ENCODE measurements around the gene CEP128. TPM values are rescaled to one million over a fixed set of nuclear protein-coding genes. Genes with fewer than 3 reads are reported as not detected.

The CEP128 gene
- total RNA-seq, 2 experiments from 2014 or later, result 18.6 to 21.6 TPM

DNA sequence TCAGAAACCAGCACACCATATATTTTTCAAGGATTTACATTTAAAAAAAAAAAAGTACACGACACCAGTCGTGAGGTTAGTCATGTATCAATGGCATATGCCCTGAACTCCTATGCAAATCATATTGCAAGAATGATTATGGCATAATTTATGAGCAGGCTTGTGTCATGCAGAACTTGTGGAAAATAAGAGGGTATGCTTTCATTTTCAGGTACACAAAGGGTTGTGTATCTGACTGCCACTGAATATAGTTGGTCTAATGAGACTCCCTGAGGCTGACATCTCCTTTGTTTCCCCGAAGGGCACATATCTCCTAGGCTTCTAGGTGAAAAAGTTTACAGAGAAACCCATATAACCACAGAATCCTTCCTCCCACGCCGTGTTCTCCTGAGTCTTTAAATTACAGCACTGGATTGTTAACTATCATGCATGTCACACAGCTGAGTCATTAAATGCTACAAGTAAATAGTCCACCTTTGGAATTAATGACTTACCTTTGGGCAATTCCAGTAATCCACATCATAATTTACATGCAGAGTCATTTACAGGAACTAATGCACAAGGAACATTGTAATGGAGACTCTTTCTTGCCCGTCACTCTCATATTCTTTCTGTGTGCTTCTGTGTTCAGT, 373.5 kb downstream of the CEP128 start:
- Mint-ChIP-seq H3K36me3 (ENCODE audit: low read depth) (peaks cover 3% of the 10 kb centered on the region), H3K27me3 (no peaks in the 10 kb centered on the region), H3K9me3 (ENCODE audit: low read depth) (no peaks in the 10 kb centered on the region), H3K4me1 (peaks cover 3% of the 10 kb centered on the region), H3K4me3 (no peak overlapping the region), H3K27ac (no peak overlapping the region)
- intact Hi-C loops (cut with DNase I, micrococcal nuclease), result no loop called here
- ChIA-PET POLR2A (no interaction called here), CTCF (interaction anchor here (1.0 to 1.2 kb wide), 3 partner anchors 15 to 30 kb away, joined by 3 read pairs; no protein-coding TSS in a partner anchor)
- peak; percentile 4 for DNase-seq
- peak; percentile 68 for ATAC-seq

DNA sequence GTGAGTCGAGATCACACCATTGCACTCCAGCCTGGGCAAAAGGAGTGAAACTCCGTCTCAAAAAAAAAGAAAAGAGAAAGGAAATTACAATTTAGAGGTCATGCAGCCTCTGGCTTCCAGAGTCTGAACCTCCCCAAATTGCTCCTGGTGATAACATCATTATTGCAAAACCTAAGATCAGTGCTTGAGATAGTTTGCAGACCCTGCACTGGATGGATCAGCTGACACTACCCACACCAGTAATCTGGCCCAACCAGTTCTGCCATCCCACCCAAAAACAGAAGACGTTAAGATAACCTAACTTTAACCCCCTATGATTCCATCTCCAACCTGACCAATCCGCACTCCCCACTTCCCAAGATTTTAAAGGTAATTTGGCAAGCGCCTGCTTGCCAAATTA, 376.5 kb downstream of the CEP128 start:
- Mint-ChIP-seq H3K36me3 (ENCODE audit: low read depth) (peaks cover 3% of the 10 kb centered on the region), H3K9me3 (ENCODE audit: low read depth) (no peaks in the 10 kb centered on the region), H3K27me3 (no peaks in the 10 kb centered on the region), H3K4me1 (peaks cover 3% of the 10 kb centered on the region), H3K27ac (no peak overlapping the region), H3K4me3 (no peak overlapping the region)
- intact Hi-C loops (cut with DNase I, micrococcal nuclease), result no loop called here
- DNase-seq, result no peak
- no peak for ATAC-seq
- CTCF ChIA-PET, result no interaction called here
- POLR2A ChIA-PET, result no interaction called here

DNA sequence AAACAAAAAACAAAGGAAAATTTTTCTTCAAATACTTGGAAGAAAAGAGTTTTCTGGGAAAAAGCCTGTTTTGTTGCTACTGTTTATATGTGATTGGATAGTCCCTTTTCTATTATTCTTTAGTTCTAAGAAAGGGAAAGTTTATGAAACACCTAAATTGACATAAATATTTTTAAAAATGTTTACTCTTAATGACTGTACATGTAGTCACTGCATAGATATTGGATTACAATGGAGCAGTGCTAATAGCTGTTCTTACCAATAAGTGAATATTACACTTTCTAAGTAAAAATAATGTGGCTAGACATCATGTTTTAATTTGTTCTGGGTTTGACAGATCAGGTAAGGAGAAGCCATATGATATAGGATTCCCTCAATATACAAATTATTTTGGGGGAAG, 377.5 kb downstream of the CEP128 start:
- Mint-ChIP-seq H3K4me3 (no peak overlapping the region), H3K4me1 (peaks cover 3% of the 10 kb centered on the region), H3K9me3 (ENCODE audit: low read depth) (no peaks in the 10 kb centered on the region), H3K27me3 (no peaks in the 10 kb centered on the region), H3K36me3 (ENCODE audit: low read depth) (peaks cover 3% of the 10 kb centered on the region), H3K27ac (no peak overlapping the region)
- no peak for ATAC-seq
- ChIA-PET POLR2A (no interaction called here), CTCF (no interaction called here)
- no peak for DNase-seq
- intact Hi-C loops (cut with DNase I, micrococcal nuclease), result no loop called here

DNA sequence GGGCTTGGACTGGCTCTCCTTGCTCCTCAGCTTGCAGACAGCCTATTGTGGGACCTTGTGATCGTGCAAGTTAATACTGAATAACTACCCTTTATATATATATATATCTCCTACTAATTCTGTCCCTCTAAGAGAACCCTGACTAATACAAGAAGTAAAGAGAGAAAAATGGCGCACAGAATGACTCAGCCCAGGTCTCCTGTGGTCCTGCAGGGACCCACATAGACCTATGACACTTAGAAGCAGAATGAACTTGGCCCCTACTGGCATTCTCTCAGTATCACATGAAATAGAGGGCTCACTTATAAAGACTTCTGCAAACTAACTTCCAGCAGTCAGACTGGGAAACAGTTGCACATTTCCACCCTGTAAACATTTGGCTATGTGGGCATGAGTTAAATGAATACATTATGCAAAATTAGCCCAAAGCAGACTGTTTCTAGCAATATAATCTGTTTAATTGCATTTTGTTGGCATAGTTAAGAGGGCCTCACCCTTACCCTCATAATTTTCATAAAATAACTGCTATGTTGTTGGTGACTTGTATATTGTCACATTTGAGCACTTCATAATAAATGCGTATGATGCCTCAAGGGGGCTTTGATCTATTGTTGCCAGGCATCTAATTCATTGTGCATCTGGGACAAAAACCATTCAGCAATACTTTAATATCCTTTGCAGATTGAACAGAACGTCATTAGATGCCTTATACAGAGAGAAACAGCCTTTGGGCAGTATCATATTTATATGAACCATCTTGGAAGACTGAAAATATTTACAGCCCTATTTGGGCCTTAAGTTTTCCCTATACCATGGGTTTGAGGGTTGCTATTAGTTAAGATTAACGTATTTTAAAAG, 380.5 kb downstream of the CEP128 start:
- no peak for DNase-seq
- H3K27ac Mint-ChIP-seq, result no peak overlapping the region
- intact Hi-C loops (cut with DNase I, micrococcal nuclease), result no loop called here
- CTCF ChIA-PET, result no interaction called here
- no peaks in the 10 kb centered on the region for H3K4me1 Mint-ChIP-seq
- H3K9me3 Mint-ChIP-seq (ENCODE audit: low read depth), result no peaks in the 10 kb centered on the region
- no peaks in the 10 kb centered on the region for H3K36me3 Mint-ChIP-seq (ENCODE audit: low read depth)
- no peak overlapping the region for H3K4me3 Mint-ChIP-seq
- peak; percentile 33 for ATAC-seq
- H3K27me3 Mint-ChIP-seq, result no peaks in the 10 kb centered on the region
- POLR2A ChIA-PET, result no interaction called here

DNA sequence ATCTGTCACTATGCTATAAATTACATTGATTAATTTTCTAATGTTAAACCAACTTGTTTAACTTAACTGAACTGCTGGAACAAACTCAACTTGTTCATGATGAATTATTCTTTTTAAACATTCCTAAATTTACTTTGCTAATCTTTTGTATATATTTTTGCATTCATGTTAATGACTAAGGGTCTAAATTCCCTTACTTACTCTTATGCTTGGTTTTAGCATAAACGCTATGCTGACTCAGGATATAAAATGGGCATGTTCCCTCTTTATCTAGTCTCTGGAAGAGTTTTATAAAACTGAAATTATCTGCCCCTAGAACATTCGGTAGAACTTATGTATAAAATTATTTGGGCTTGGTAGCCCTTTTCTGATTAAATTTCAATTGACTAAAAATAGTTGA, 387.4 kb downstream of the CEP128 start:
- no peaks in the 10 kb centered on the region for H3K4me1 Mint-ChIP-seq
- intact Hi-C loops (cut with DNase I, micrococcal nuclease), result no loop called here
- ChIA-PET CTCF (no interaction called here), POLR2A (no interaction called here)
- no peak for ATAC-seq
- H3K27ac Mint-ChIP-seq, result no peak overlapping the region
- no peak for DNase-seq
- H3K9me3 Mint-ChIP-seq (ENCODE audit: low read depth), result no peaks in the 10 kb centered on the region
- no peaks in the 10 kb centered on the region for H3K27me3 Mint-ChIP-seq
- H3K4me3 Mint-ChIP-seq, result no peak overlapping the region
- H3K36me3 Mint-ChIP-seq (ENCODE audit: low read depth), result no peaks in the 10 kb centered on the region

DNA sequence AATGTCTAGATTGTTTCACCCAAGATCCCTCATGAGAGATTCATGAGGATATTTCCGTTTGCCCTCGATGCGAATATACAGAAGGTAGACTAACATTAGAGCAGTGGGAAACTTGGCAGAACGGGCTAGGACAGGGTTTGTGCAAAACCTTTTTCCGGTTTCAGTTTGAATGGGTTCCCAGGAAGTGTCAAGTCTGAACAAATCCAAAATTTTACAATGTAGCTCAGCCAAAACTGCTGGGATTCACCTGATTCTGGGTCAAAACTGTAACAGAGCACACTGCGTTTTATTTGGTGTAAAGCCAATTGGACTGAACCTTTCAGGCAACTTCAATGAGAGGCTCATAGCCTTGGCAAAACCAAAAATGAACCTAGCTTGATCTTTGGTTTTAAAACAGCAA, 392.4 kb downstream of the CEP128 start:
- POLR2A ChIA-PET, result no interaction called here
- ATAC-seq, result no peak

DNA sequence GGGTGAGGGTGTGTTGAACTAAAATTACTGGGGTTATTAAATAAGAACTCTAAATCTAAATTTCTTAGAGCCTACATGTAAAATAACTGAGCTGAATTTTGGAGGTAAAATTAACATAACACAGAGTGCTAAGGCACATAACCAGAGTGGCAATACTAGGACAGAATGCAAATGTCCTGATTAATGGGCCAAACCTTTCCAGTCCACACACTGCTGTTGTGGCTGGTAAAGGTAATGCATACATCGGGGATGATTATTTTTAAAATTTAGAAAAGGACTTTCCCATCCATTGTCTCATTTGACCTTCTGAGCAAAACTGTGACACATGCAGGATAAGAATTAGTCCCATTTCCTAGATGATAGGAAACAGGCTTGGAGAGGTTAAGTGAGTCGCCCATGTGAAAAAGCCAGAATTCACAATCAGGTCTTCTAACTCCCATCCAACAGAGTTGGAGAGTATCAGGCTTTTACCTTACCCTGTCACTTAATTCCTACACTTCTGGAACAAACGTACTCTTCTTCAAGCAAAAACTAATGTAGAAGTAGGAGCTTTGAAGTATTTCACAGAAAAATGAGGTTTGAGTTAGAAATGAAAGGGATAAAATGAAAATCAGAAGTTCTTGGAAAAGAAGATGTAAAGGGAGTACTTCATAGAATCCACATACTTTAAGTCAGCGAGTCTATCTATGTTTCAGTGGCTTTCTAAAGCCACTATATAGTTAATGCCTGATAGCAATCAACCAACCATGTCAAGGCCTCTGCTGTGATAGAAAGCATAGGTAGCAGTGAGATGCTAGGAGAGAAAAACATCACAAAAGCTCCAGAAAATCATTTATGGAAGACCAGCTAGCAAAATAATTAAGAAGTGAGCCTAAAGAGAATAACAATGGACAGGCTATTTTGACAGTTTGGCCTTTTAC, 395.3 kb downstream of the CEP128 start:
- no peaks in the 10 kb centered on the region for H3K4me1 Mint-ChIP-seq
- H3K4me3 Mint-ChIP-seq, result no peak overlapping the region
- H3K27ac Mint-ChIP-seq, result no peak overlapping the region
- DNase-seq (no peak), ATAC-seq (no peak)
- H3K9me3 Mint-ChIP-seq (ENCODE audit: low read depth), result peaks cover 3% of the 10 kb centered on the region
- intact Hi-C loops (cut with DNase I, micrococcal nuclease), result no loop called here
- ChIA-PET CTCF (no interaction called here), POLR2A (no interaction called here)
- no peaks in the 10 kb centered on the region for H3K27me3 Mint-ChIP-seq
- H3K36me3 Mint-ChIP-seq (ENCODE audit: low read depth), result peaks cover 1% of the 10 kb centered on the region

More for the DNA sequence above, 392.4 kb downstream of the CEP128 start:
- Mint-ChIP-seq H3K27me3 (no peaks in the 10 kb centered on the region), H3K4me1 (no peaks in the 10 kb centered on the region), H3K9me3 (ENCODE audit: low read depth) (no peaks in the 10 kb centered on the region), H3K4me3 (no peak overlapping the region), H3K27ac (no peak overlapping the region), H3K36me3 (ENCODE audit: low read depth) (no peaks in the 10 kb centered on the region)
- no peak for DNase-seq
- intact Hi-C loops (cut with DNase I, micrococcal nuclease), result no loop called here
- CTCF ChIA-PET, result interaction anchor here (0.7 kb wide), 1 partner anchor 59 kb away, joined by 3 read pairs; no protein-coding TSS in a partner anchor

GRCh38 chr14:80544366-80544765, 397.2 kb downstream of the CEP128 start:
- no peak for DNase-seq
- H3K27me3 Mint-ChIP-seq, result no peaks in the 10 kb centered on the region
- ChIA-PET CTCF (no interaction called here), POLR2A (no interaction called here)
- H3K4me1 Mint-ChIP-seq, result no peaks in the 10 kb centered on the region
- intact Hi-C loops (cut with DNase I, micrococcal nuclease), result no loop called here
- ATAC-seq, result no peak
- H3K27ac Mint-ChIP-seq, result no peak overlapping the region
- peaks cover 12% of the 10 kb centered on the region for H3K9me3 Mint-ChIP-seq (ENCODE audit: low read depth)
- H3K4me3 Mint-ChIP-seq, result no peak overlapping the region
- H3K36me3 Mint-ChIP-seq (ENCODE audit: low read depth), result peaks cover 7% of the 10 kb centered on the region

- H3K27me3 Mint-ChIP-seq, result no peaks in the 10 kb centered on the region
- H3K36me3 Mint-ChIP-seq (ENCODE audit: low read depth), result peaks cover 7% of the 10 kb centered on the region
- H3K4me3 Mint-ChIP-seq, result no peak overlapping the region
- POLR2A ChIA-PET, result no interaction called here
- no peak for DNase-seq
- CTCF ChIA-PET, result no interaction called here
- no peak overlapping the region for H3K27ac Mint-ChIP-seq
- peaks cover 12% of the 10 kb centered on the region for H3K9me3 Mint-ChIP-seq (ENCODE audit: low read depth)
- intact Hi-C loops (cut with DNase I, micrococcal nuclease), result no loop called here
- H3K4me1 Mint-ChIP-seq, result no peaks in the 10 kb centered on the region
- no peak for ATAC-seq
Measured at GRCh38 chr14:80543211-80543610, 398.3 kb downstream of the CEP128 start.

DNA sequence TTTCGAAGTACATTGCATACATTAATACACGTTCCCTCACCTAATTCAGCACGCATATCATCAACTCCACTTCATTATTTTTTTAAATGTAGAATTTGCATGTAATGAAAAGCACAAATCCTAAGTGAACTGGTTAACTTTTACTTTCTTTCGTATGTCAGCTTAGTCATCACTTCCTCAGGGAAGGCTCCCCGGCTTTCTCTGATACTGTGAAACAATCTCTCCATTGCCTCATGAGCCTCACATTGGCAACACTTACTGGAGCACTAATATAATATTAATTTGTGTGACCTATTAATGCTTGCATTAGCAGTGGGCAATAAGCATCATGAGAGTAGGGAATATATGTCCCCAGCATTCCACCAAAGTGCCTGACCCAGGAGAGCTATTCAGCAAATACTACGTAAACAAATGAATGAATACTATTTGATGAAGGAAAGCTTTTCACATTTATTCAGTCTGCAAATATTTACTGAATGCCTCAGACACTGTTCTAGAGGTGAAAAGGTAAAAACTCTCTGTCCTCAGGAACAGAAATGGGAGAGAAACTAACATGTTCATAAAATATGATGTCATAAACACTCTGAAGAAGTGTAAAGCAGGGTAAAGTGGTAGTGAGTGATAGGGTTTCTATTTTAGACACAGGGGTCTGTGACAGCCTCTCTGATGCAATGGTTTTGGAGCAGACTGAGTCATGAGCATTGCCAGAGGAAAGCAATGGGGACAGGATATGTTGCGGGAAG, 402.7 kb downstream of the CEP128 start:
- no peak overlapping the region for H3K27ac Mint-ChIP-seq
- CTCF ChIA-PET, result interaction anchor here (0.9 kb wide), 1 partner anchor 30 kb away, joined by 3 read pairs; no protein-coding TSS in a partner anchor
- intact Hi-C loops (cut with DNase I, micrococcal nuclease), result no loop called here
- H3K9me3 Mint-ChIP-seq (ENCODE audit: low read depth), result peaks cover 12% of the 10 kb centered on the region
- H3K4me1 Mint-ChIP-seq, result no peaks in the 10 kb centered on the region
- H3K27me3 Mint-ChIP-seq, result no peaks in the 10 kb centered on the region
- H3K36me3 Mint-ChIP-seq (ENCODE audit: low read depth), result peaks cover 7% of the 10 kb centered on the region
- H3K4me3 Mint-ChIP-seq, result no peak overlapping the region
- no peak for ATAC-seq
- no peak for DNase-seq
- POLR2A ChIA-PET, result no interaction called here

GRCh38 chr14:80537626-80538025, 403.9 kb downstream of the CEP128 start:
- no peak for DNase-seq
- H3K9me3 Mint-ChIP-seq (ENCODE audit: low read depth), result peaks cover 12% of the 10 kb centered on the region
- ChIA-PET CTCF (interaction anchor here (0.9 kb wide), 1 partner anchor 31 kb away, joined by 3 read pairs; no protein-coding TSS in a partner anchor), POLR2A (no interaction called here)
- peaks cover 5% of the 10 kb centered on the region for H3K36me3 Mint-ChIP-seq (ENCODE audit: low read depth)
- intact Hi-C loops (cut with DNase I, micrococcal nuclease), result no loop called here
- no peak overlapping the region for H3K4me3 Mint-ChIP-seq
- H3K27ac Mint-ChIP-seq, result no peak overlapping the region
- no peaks in the 10 kb centered on the region for H3K4me1 Mint-ChIP-seq
- no peaks in the 10 kb centered on the region for H3K27me3 Mint-ChIP-seq
- no peak for ATAC-seq
